K562 (cell line): ENCODE data around the gene LSP1. TPM values are rescaled to one million over a fixed set of nuclear protein-coding genes. Genes with fewer than 3 reads are reported as not detected.

Source experiments
- ATF7 ChIP-seq: fragments of 450-650 bp; IDR thresholded peaks from 2 replicates; pipeline ENCODE4 v1.7.1; 2014; ENCODE audit warnings: mild to moderate bottlenecking, moderate library complexity
- FIP1L1 ChIP-seq: fragments of 200-400 bp; formaldehyde crosslinking; IDR thresholded peaks from 2 replicates; pipeline ENCODE4 v1.6.1; 2018; ENCODE audit warnings: mild to moderate bottlenecking, low read depth, low read length; ENCODE audit not compliant: poor library complexity, severe bottlenecking
- REST ChIP-seq, 2 experiments: fragments of 450-650 bp; formaldehyde crosslinking in 1 of 2; IDR thresholded peaks; 2 replicates each; pipeline versions ENCODE4 v1.4.0 to v1.6.1; 2014 to 2020; ENCODE audit warnings: mild to moderate bottlenecking in 2 of 2, borderline replicate concordance in 1 of 2, low read depth in 1 of 2
- TCF3 ChIP-seq: sonication (generic); formaldehyde crosslinking; IDR thresholded peaks from 2 replicates; pipeline ENCODE4 v1.4.0; 2020; ENCODE audit warnings: mild to moderate bottlenecking, missing genetic modification reagents
- polyA plus RNA-seq, 8 experiments: library from polyadenylated mRNA; depleted of rRNA in 4 of 8; stranded (reverse) in 5 of 8; unstranded in 3 of 8; fragments of >200 nt; fragmentation: Nextera tagmentation in 2 of 8; fragmentation: Illumina TruSeq in 1 of 8; extraction: Ambion mirVana in 2 of 8; extraction: Trizol in 1 of 8; gene quantifications; 2 replicates each; pipeline versions ENCODE4 v1.2.1 to v1.2.3, GENCODE V29; 2011 to 2014; ENCODE audit warnings: inconsistent platforms in 1 of 8, missing spikeins in 1 of 8
- total RNA-seq, 7 experiments: library from RNA; depleted of rRNA in 6 of 7; stranded (reverse); fragments of >200 nt in 6 of 7; fragmentation: Illumina TruSeq in 2 of 7; extraction: Trizol in 2 of 7; gene quantifications; 2 replicates each; pipeline versions ENCODE4 v1.2.1 to v1.2.3, GENCODE V29; 2011 to 2021; ENCODE audit warnings: low replicate concordance in 1 of 7
- TF ChIP-seq, protein P1 (sequence below): IDR thresholded peaks from 2 replicates; pipeline ENCODE4 v1.6.1; 2014; ENCODE audit warnings: antibody characterized with exemption

Gene LSP1
- total and polyA plus RNA-seq, 9 of the 15 experiments (the other 6 are each of a cell fraction or from before 2014, with no cell fraction given), result 0.08 to 2.9 (median 0.65) TPM; not detected in 2

- TF ChIP-seq REST (IDR thresholded peaks at IDR 0.05; ENCODE audit: borderline replicate concordance) (no peak), REST (CRISPR knock-in tag; IDR thresholded peaks at IDR 0.05; ENCODE audit: low read depth) (no peak), TCF3 (CRISPR knock-in tag) (no peak; the same call in 1 of the 2 replicates), FIP1L1 (no peak), ATF7 (no peak)
- TF ChIP-seq, protein P1, sequence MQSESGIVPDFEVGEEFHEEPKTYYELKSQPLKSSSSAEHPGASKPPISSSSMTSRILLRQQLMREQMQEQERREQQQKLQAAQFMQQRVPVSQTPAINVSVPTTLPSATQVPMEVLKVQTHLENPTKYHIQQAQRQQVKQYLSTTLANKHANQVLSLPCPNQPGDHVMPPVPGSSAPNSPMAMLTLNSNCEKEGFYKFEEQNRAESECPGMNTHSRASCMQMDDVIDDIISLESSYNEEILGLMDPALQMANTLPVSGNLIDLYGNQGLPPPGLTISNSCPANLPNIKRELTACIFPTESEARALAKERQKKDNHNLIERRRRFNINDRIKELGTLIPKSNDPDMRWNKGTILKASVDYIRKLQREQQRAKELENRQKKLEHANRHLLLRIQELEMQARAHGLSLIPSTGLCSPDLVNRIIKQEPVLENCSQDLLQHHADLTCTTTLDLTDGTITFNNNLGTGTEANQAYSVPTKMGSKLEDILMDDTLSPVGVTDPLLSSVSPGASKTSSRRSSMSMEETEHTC, result no peak
Measured at GRCh38 chr11:1842149-1843097, 10.5 kb upstream of the LSP1 start (continued).
